Measurements from ENCODE around the gene ZNF800.

The ZNF800 gene

GRCh38 chr7:127346575-127347256 is 45.8 kb downstream of the ZNF800 start:
- DNase-seq (ENCODE audit: low read depth) = no peak

DNA sequence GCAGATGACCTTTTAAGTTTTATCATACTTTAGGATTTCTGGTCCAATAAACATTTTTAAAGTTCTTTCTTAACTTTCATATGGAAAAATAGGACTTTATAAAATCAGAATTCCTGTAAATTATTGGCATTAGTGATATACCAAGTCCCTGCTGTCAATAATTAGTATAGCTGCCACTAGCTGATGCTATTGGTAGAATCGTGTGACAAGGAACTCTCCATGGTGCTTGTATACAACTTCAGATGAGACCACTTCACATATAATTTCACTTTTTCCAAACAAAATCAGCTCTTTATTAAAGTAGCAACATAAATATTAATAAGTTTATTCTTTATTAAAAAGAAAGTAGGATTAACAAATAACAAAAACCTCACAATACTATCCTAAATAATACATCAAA is 49.9 kb downstream of the ZNF800 start:
- DNase-seq (ENCODE audit: low read depth) = no peak

DNA sequence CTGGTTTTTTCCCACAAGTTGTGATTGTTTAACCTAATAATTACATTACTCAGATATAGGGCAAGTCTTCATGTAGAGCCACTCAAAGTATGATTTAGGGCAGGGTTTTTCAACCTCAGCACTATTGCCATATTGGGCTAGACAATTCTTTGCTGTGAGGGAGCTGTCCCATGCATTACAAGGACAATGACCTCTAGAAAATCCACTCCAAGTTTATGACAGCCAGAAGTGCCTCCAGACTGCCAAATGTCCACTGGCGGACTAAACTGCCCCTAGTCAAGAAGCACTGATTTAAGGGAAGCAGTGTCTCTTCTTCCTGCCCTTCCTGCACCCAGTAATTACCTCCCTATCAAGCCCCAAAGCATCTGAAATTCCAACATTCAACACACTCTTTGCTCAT is 54.4 kb downstream of the ZNF800 start:
- no peak for DNase-seq (ENCODE audit: low read depth)

GRCh38 chr7:127337581-127337980 is 54.9 kb downstream of the ZNF800 start:
- no peak for DNase-seq (ENCODE audit: low read depth)

GRCh38 chr7:127336458-127336857 is 56.0 kb downstream of the ZNF800 start:
- no peak for DNase-seq (ENCODE audit: low read depth)

DNA sequence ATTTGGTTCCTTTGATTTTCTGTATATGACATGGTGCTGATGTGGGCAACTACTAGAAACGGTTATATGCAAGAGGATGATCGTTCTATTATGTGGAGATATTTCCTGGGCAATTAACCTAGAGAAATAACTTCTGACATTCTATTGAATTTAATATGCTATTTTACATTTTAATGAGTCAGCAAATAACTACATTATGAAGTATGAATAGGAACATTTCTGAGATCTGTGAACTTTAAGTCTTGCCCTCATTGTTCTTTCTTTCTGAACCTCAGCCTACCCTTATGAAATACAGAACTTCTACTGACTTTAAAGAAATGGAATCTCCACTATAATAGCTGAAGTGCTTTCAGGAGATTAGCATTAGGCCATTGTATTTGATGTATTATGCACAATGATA is 59.6 kb downstream of the ZNF800 start:
- no peak for DNase-seq (ENCODE audit: low read depth)

- DNase-seq (ENCODE audit: low read depth) = no peak
Observed at GRCh38 chr7:127330070-127330469, 62.4 kb downstream of the ZNF800 start.

DNA sequence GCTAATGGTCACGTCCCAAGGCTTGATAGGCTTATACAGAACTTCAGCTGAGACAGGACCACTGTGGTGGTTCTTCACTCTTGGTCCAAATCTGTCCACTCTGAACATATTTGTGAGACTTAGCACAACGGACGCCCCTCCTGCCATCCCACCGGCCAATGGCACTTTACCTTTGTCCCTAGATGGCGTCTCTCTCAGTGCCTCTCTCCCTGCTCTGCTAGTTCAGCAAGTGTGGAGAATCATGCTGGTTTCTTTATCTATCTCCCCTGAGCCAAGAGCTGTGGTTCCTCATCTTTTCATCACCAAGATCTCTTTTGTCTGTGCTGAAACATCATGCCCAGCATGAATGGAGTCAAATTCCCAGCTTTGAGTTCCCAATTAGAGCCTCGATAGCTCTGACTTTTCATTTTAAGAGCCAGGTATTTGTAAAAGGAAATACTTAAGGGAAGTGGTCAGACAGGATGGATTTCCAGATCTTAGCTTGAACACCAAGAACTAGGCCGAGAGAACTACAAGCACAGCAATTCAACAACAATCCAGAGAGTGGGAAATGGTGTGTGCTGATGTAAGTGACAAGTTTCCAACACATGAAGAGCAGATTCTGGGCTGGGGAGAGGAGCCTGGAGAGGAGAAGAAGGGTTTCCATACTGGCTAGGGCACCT is 69.5 kb downstream of the ZNF800 start:
- no peak for DNase-seq (ENCODE audit: low read depth)

DNA sequence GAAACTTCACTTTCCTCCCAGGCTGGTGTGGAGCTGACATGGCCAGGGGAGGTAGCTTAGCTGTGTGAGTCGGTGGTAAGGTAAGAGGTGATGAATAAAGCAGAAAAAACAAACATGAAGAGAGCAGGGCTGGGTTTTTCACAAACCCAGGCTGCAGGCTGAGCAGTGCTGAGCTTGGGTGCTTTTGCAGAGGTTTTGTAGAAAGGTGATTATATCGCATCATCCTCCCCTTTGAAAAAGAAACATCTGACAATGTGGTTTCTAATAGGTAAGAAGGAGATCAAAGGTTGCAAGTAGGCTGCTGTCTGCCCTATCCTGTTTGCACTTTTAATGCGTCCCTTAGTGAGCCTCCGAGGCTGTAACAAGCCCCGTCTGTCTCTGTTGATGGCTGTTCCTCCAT is 70.2 kb downstream of the ZNF800 start:
- DNase-seq (ENCODE audit: low read depth) = no peak

DNA sequence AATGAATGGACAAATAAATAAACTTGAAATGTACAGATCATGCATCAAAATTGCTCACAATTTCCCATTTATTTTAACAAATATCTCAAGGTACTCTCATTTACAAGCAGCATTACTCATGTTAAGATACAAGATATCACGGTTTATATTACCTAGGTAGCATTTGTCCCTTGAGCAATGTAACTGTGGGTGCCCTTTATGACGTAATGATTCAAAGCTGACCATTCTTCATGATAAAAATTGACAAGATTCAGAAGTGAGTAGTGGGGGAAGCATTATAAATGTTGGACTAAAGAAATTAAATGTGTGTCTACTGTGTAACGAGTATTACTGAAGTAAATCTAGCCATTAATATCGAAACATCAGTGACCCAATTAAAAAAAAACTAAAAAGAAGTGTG is 71.5 kb downstream of the ZNF800 start:
- DNase-seq (ENCODE audit: low read depth) = no peak
